HepG2 (cell line): Measurements from ENCODE around the gene MAEA. TPM values are rescaled to one million over a fixed set of nuclear protein-coding genes. Genes with fewer than 3 reads are reported as not detected.

Experiments
- ADNP ChIP-seq: sonication (generic); formaldehyde crosslinking; IDR thresholded peaks from 2 replicates; pipeline ENCODE4 v1.4.0; 2020; ENCODE audit warnings: missing genetic modification reagents
- ATF7-NPFF ChIP-seq: sonication (generic); formaldehyde crosslinking; IDR thresholded peaks from 2 replicates; pipeline ENCODE4 v1.8.1; 2023; ENCODE audit warnings: mild to moderate bottlenecking, low read depth, missing genetic modification reagents, moderate library complexity
- CHCHD3 ChIP-seq: sonication (generic); formaldehyde crosslinking; IDR thresholded peaks from 2 replicates; pipeline ENCODE4 v1.8.0; 2022; ENCODE audit warnings: mild to moderate bottlenecking, missing genetic modification reagents, moderate library complexity
- IKZF1 ChIP-seq: fragments of 450-650 bp; IDR thresholded peaks from 2 replicates; pipeline ENCODE4 v1.7.1; 2016
- IKZF4 ChIP-seq: sonication (generic); formaldehyde crosslinking; IDR thresholded peaks from 2 replicates; pipeline ENCODE4 v1.5.1; 2020; ENCODE audit warnings: borderline replicate concordance, mild to moderate bottlenecking, low read depth, missing genetic modification reagents; ENCODE audit errors: not compliant biosample characterization
- KAT2B ChIP-seq: fragments of 150-350 bp; IDR thresholded peaks from 2 replicates; pipeline ENCODE4 v1.6.1; 2014; ENCODE audit warnings: low read depth, low read length, borderline replicate concordance
- MXI1 ChIP-seq: IDR thresholded peaks from 3 replicates; pipeline ENCODE4 v1.6.1; 2012; ENCODE audit warnings: low read depth, low read length, inconsistent platforms, borderline replicate concordance
- NFKBIZ ChIP-seq: IDR thresholded peaks from 2 replicates; pipeline ENCODE4 v1.6.1; 2018; ENCODE audit warnings: missing genetic modification reagents, missing compliant biosample characterization
- PHF20 ChIP-seq: sonication (generic); formaldehyde crosslinking; IDR thresholded peaks from 2 replicates; pipeline ENCODE4 v1.5.0; 2020; ENCODE audit warnings: mild to moderate bottlenecking, missing genetic modification reagents
- POLR2A ChIP-seq, 2 experiments: IDR thresholded peaks; 2 replicates each; pipeline ENCODE4 v1.6.1; 2011; ENCODE audit warnings: low read depth in 2 of 2, low read length in 2 of 2, mild to moderate bottlenecking in 1 of 2, moderate library complexity in 1 of 2; ENCODE audit not compliant: insufficient read depth in 1 of 2
- SMAD9 ChIP-seq: sonication (generic); formaldehyde crosslinking; IDR thresholded peaks from 2 replicates; pipeline ENCODE4 v1.5.1; 2020; ENCODE audit warnings: mild to moderate bottlenecking, missing genetic modification reagents
- SOX13 ChIP-seq, 3 experiments: fragments of 450-650 bp in 1 of 3; sonication (generic) in 1 of 3; formaldehyde crosslinking in 1 of 3; IDR thresholded peaks in 2 of 3; conservative IDR thresholded peaks in 1 of 3; 2 replicates each; pipeline versions ENCODE4 v1.5.0 to v1.6.1; 2016 to 2020; ENCODE audit warnings: antibody characterized with exemption in 1 of 3, mild to moderate bottlenecking in 1 of 3, missing compliant biosample characterization in 1 of 3, missing genetic modification reagents in 1 of 3, moderate library complexity in 1 of 3
- U2AF1 ChIP-seq: fragments of 200-400 bp; formaldehyde crosslinking; optimal IDR thresholded peaks from 2 replicates; pipeline ENCODE3; 2017; ENCODE audit warnings: mild to moderate bottlenecking, low read depth, low read length
- ZNF614 ChIP-seq: IDR thresholded peaks from 2 replicates; pipeline ENCODE4 v1.6.1; 2018; ENCODE audit warnings: missing biosample characterization, missing genetic modification reagents, inconsistent platforms, borderline replicate concordance
- polyA plus RNA-seq, 8 experiments: library from polyadenylated mRNA; depleted of rRNA in 3 of 8; stranded (reverse) in 7 of 8; unstranded in 1 of 8; fragments of >200 nt; fragmentation: Illumina TruSeq in 4 of 8; extraction: Trizol in 4 of 8; gene quantifications; 2 replicates each; pipeline versions ENCODE4 v1.2.1 to v1.2.3, GENCODE V29; 2011 to 2016; ENCODE audit warnings: low read depth in 4 of 8, missing spikeins in 1 of 8, mixed read lengths in 1 of 8; ENCODE audit not compliant: insufficient read depth in 1 of 8
- total RNA-seq, 5 experiments: library from RNA; depleted of rRNA; stranded (reverse); fragments of >200 nt; fragmentation: Illumina TruSeq; extraction: Trizol; gene quantifications; 2 replicates each; pipeline ENCODE4 v1.2.3, GENCODE V29; 2016; ENCODE audit warnings: low read depth in 1 of 5
- TF ChIP-seq, protein P1 (sequence below): sonication (generic); formaldehyde crosslinking; IDR thresholded peaks from 2 replicates; pipeline ENCODE4 v1.5.0; 2020; ENCODE audit warnings: mild to moderate bottlenecking, missing genetic modification reagents, borderline replicate concordance
- TF ChIP-seq, protein P2 (sequence below): sonication (generic); formaldehyde crosslinking; IDR thresholded peaks from 2 replicates; pipeline ENCODE4 v1.5.1; 2020; ENCODE audit warnings: mild to moderate bottlenecking, missing genetic modification reagents, moderate library complexity
- TF ChIP-seq, protein P3 (sequence below): sonication (generic); formaldehyde crosslinking; IDR thresholded peaks from 2 replicates; pipeline ENCODE4 v1.4.0; 2020; ENCODE audit warnings: missing genetic modification reagents

MAEA gene
- total and polyA plus RNA-seq, 2 of the 13 experiments (the other 11 are each of a cell fraction or from before 2014, with no cell fraction given), result 52.0 to 57.1 TPM

DNA sequence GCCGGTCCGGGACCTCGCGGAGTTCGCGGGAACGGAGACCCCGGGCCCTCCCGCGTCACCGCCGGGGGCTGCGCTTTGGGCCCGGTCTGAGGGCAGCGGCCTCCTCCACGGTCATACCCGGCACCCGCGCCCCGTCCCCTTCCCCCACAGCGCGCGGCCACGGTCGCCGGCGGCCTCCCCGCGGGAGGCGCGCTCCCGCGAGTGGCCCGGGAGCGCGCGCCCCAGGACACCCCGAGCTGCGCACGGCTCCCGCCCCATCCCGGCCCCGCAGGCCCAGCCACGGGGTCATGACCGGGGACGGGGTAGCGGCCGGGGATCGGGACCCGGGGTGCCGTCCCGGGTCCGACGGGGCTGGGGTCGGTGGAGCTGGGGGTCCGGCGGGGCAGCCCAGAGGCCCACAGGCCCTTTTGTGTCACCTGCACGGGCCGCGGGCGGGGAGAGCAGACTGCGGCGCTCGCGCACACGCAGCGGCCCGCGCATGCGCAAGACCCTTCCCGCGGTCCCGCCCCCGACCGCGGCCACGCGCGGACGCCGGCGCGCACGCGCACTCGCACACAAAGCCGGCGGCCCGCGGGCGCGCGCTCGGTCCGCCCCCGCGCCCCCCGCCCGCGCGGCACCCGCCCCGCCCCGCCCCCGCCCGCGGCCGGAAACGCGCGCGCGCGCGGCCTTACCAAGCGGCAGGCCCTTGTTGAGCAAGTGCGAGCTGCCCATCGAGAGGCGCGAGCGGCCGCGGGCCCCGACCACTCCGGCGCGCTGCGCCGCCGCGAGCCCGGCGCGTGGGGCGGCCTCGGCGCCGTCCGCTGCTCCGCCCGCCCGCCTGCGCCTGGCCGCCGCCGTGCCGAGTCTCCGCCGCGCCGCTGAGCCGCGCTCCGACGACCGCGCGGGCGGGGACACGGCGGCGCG, 41.2 kb upstream of the MAEA start, which contains the start of gene CTBP1 (continued):
- no peak for TF ChIP-seq IKZF4 (CRISPR knock-in tag)
- TF ChIP-seq, protein P1, sequence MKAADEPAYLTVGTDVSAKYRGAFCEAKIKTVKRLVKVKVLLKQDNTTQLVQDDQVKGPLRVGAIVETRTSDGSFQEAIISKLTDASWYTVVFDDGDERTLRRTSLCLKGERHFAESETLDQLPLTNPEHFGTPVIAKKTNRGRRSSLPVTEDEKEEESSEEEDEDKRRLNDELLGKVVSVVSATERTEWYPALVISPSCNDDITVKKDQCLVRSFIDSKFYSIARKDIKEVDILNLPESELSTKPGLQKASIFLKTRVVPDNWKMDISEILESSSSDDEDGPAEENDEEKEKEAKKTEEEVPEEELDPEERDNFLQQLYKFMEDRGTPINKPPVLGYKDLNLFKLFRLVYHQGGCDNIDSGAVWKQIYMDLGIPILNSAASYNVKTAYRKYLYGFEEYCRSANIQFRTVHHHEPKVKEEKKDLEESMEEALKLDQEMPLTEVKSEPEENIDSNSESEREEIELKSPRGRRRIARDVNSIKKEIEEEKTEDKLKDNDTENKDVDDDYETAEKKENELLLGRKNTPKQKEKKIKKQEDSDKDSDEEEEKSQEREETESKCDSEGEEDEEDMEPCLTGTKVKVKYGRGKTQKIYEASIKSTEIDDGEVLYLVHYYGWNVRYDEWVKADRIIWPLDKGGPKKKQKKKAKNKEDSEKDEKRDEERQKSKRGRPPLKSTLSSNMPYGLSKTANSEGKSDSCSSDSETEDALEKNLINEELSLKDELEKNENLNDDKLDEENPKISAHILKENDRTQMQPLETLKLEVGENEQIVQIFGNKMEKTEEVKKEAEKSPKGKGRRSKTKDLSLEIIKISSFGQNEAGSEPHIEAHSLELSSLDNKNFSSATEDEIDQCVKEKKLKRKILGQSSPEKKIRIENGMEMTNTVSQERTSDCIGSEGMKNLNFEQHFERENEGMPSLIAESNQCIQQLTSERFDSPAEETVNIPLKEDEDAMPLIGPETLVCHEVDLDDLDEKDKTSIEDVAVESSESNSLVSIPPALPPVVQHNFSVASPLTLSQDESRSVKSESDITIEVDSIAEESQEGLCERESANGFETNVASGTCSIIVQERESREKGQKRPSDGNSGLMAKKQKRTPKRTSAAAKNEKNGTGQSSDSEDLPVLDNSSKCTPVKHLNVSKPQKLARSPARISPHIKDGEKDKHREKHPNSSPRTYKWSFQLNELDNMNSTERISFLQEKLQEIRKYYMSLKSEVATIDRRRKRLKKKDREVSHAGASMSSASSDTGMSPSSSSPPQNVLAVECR (CRISPR knock-in tag), result peak; percentile 70; the same call in 1 of the 2 replicates
- no peak for TF ChIP-seq ADNP (CRISPR knock-in tag)
- TF ChIP-seq IKZF1, result no peak
- peak; percentile 64; the same call in 1 of the 3 replicates for TF ChIP-seq MXI1
- TF ChIP-seq POLR2A (IDR thresholded peaks at IDR 0.05; ENCODE audit: insufficient read depth in 1 of 2, low read depth in 2 of 2, low read length in 2 of 2), result peak in 1 of 2 experiments; percentile 44; a peak in 1 of 4 replicates
- TF ChIP-seq CHCHD3 (CRISPR knock-in tag), result 0 out of 2 replicates have a peak, but pooled peaks have one; percentile 64
- TF ChIP-seq ATF7-NPFF, result peak; percentile 50; the same call in 1 of the 2 replicates
- TF ChIP-seq U2AF1, result no peak
- no peak for TF ChIP-seq SMAD9 (CRISPR knock-in tag)
- no peak for TF ChIP-seq ZNF614 (CRISPR knock-in tag)
- TF ChIP-seq, protein P2, sequence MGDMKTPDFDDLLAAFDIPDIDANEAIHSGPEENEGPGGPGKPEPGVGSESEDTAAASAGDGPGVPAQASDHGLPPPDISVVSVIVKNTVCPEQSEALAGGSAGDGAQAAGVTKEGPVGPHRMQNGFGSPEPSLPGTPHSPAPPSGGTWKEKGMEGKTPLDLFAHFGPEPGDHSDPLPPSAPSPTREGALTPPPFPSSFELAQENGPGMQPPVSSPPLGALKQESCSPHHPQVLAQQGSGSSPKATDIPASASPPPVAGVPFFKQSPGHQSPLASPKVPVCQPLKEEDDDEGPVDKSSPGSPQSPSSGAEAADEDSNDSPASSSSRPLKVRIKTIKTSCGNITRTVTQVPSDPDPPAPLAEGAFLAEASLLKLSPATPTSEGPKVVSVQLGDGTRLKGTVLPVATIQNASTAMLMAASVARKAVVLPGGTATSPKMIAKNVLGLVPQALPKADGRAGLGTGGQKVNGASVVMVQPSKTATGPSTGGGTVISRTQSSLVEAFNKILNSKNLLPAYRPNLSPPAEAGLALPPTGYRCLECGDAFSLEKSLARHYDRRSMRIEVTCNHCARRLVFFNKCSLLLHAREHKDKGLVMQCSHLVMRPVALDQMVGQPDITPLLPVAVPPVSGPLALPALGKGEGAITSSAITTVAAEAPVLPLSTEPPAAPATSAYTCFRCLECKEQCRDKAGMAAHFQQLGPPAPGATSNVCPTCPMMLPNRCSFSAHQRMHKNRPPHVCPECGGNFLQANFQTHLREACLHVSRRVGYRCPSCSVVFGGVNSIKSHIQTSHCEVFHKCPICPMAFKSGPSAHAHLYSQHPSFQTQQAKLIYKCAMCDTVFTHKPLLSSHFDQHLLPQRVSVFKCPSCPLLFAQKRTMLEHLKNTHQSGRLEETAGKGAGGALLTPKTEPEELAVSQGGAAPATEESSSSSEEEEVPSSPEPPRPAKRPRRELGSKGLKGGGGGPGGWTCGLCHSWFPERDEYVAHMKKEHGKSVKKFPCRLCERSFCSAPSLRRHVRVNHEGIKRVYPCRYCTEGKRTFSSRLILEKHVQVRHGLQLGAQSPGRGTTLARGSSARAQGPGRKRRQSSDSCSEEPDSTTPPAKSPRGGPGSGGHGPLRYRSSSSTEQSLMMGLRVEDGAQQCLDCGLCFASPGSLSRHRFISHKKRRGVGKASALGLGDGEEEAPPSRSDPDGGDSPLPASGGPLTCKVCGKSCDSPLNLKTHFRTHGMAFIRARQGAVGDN (CRISPR knock-in tag), result 0 out of 2 replicates have a peak, but pooled peaks have one; percentile 31
- no peak for TF ChIP-seq SOX13 (IDR thresholded peaks at IDR 0.05)
- TF ChIP-seq SOX13 (CRISPR knock-in tag; conservative IDR thresholded peaks at IDR 0.05 in 1 of 2, IDR thresholded peaks at IDR 0.05 in 1 of 2), result 0 out of 4 replicates have a peak, but pooled peaks of 1 of the 2 experiments have one; percentile 16
- no peak for TF ChIP-seq NFKBIZ (CRISPR knock-in tag)
- no peak; the same call in 1 of the 2 replicates for TF ChIP-seq PHF20 (CRISPR knock-in tag)
- TF ChIP-seq, protein P3, sequence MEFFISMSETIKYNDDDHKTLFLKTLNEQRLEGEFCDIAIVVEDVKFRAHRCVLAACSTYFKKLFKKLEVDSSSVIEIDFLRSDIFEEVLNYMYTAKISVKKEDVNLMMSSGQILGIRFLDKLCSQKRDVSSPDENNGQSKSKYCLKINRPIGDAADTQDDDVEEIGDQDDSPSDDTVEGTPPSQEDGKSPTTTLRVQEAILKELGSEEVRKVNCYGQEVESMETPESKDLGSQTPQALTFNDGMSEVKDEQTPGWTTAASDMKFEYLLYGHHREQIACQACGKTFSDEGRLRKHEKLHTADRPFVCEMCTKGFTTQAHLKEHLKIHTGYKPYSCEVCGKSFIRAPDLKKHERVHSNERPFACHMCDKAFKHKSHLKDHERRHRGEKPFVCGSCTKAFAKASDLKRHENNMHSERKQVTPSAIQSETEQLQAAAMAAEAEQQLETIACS (CRISPR knock-in tag), result peak; percentile 90
- TF ChIP-seq KAT2B, result no peak
